NCI-H187 treated with DMSO at 0.1 percent for 48 hours (cell line): ENCODE measurements around the gene TSPAN18.

ENCODE experiments used
- DNase-seq: peaks from one replicate; lab custom pipeline; 2025; lab: John Stamatoyannopoulos, UW

Gene TSPAN18

GRCh38 chr11:44957776-44958564 is 231.2 kb downstream of the TSPAN18 start:
- no peak for DNase-seq

GRCh38 chr11:44959064-44959463 is 232.3 kb downstream of the TSPAN18 start:
- no peak for DNase-seq

- no peak for DNase-seq
Observed at GRCh38 chr11:44960200-44960845, 233.6 kb downstream of the TSPAN18 start.

GRCh38 chr11:44962464-44962863 is 235.7 kb downstream of the TSPAN18 start:
- DNase-seq: no peak

GRCh38 chr11:44963136-44963535 is 236.4 kb downstream of the TSPAN18 start:
- DNase-seq: no peak

- DNase-seq: no peak
Observed at GRCh38 chr11:44963948-44964347, 237.2 kb downstream of the TSPAN18 start.

- no peak for DNase-seq
Observed at GRCh38 chr11:44964526-44965209, 237.9 kb downstream of the TSPAN18 start.

- DNase-seq: no peak
Observed at GRCh38 chr11:44966694-44967093, 239.9 kb downstream of the TSPAN18 start.

- DNase-seq: no peak
Observed at GRCh38 chr11:44967930-44968496, 241.3 kb downstream of the TSPAN18 start.

- no peak for DNase-seq
Observed at GRCh38 chr11:44968510-44968909, 241.7 kb downstream of the TSPAN18 start.

- no peak for DNase-seq
Observed at GRCh38 chr11:44969651-44970252, 243.0 kb downstream of the TSPAN18 start.

GRCh38 chr11:44970293-44970692 is 243.5 kb downstream of the TSPAN18 start:
- no peak for DNase-seq

GRCh38 chr11:44971185-44971584 is 244.4 kb downstream of the TSPAN18 start:
- DNase-seq: no peak

- no peak for DNase-seq
Observed at GRCh38 chr11:44972746-44973435, 246.1 kb downstream of the TSPAN18 start.

GRCh38 chr11:44973632-44974401 is 247.1 kb downstream of the TSPAN18 start:
- no peak for DNase-seq

- no peak for DNase-seq
Observed at GRCh38 chr11:44974402-44975000, 247.7 kb downstream of the TSPAN18 start.

- DNase-seq: no peak
Observed at GRCh38 chr11:44976576-44976975, 249.8 kb downstream of the TSPAN18 start.

- DNase-seq: no peak
Observed at GRCh38 chr11:44977493-44977984, 250.8 kb downstream of the TSPAN18 start.

GRCh38 chr11:44978274-44978960 is 251.7 kb downstream of the TSPAN18 start:
- DNase-seq: no peak

GRCh38 chr11:44978961-44979331 is 252.2 kb downstream of the TSPAN18 start:
- no peak for DNase-seq
